ENCODE data around the gene KCNG2.

KCNG2 gene

GRCh38 chr18:79772108-79772864 is 25.5 kb upstream of the KCNG2 start:
- H3K9me3 ChIP-seq (ENCODE audit: insufficient read depth, low read length), result peaks cover 12% of the 10 kb centered on the region
- no peaks in the 10 kb centered on the region for H4K20me1 ChIP-seq (ENCODE audit: insufficient read depth, low read length)
- no peak overlapping the region for H3K9ac ChIP-seq (ENCODE audit: low read length)
- H3K4me2 ChIP-seq (ENCODE audit: low read length), result no peak overlapping the region
- H3K27ac ChIP-seq (ENCODE audit: low read length), result no peak overlapping the region
- no peaks in the 10 kb centered on the region for H3K36me3 ChIP-seq (replicated peaks; ENCODE audit: low read depth, low read length)
- H3K79me2 ChIP-seq (ENCODE audit: low read length), result no peaks in the 10 kb centered on the region
- peaks cover 14% of the 10 kb centered on the region; the same call in 1 of the 2 replicates for H3K27me3 ChIP-seq (ENCODE audit: low read depth, low read length)
- no peaks in the 10 kb centered on the region for H3K4me1 ChIP-seq (ENCODE audit: low read length)
- no peak overlapping the region for H3K4me3 ChIP-seq (ENCODE audit: low read length)
- TF ChIP-seq EZH2phosphoT487 (IDR thresholded peaks at IDR 0.05; ENCODE audit: low read depth) (no peak), CTCF (IDR thresholded peaks at IDR 0.05; ENCODE audit: low read depth, low read length) (no peak)
- H2AFZ ChIP-seq (ENCODE audit: low read depth, low read length), result no peak overlapping the region

- Histone ChIP-seq H3K36me3 (replicated peaks; ENCODE audit: low read depth, low read length) (no peaks in the 10 kb centered on the region), H3K4me3 (ENCODE audit: low read length) (no peak overlapping the region), H3K79me2 (ENCODE audit: low read length) (no peaks in the 10 kb centered on the region), H3K4me1 (ENCODE audit: low read length) (no peaks in the 10 kb centered on the region), H3K4me2 (ENCODE audit: low read length) (no peak overlapping the region), H3K27me3 (ENCODE audit: low read depth, low read length) (peaks cover 20% of the 10 kb centered on the region; the same call in 1 of the 2 replicates), H3K27ac (ENCODE audit: low read length) (no peak overlapping the region), H2AFZ (ENCODE audit: low read depth, low read length) (no peak overlapping the region), H4K20me1 (ENCODE audit: insufficient read depth, low read length) (no peaks in the 10 kb centered on the region), H3K9ac (ENCODE audit: low read length) (no peak overlapping the region), H3K9me3 (ENCODE audit: insufficient read depth, low read length) (peaks cover 6% of the 10 kb centered on the region)
- TF ChIP-seq CTCF (IDR thresholded peaks at IDR 0.05; ENCODE audit: low read depth, low read length) (no peak), EZH2phosphoT487 (IDR thresholded peaks at IDR 0.05; ENCODE audit: low read depth) (no peak)
These were observed 24.7 kb upstream of the KCNG2 start for GRCh38 chr18:79772865-79773696.

GRCh38 chr18:79774111-79774510 is 23.6 kb upstream of the KCNG2 start:
- H3K36me3 ChIP-seq (replicated peaks; ENCODE audit: low read depth, low read length), result no peaks in the 10 kb centered on the region
- no peak overlapping the region for H2AFZ ChIP-seq (ENCODE audit: low read depth, low read length)
- no peak overlapping the region for H3K4me2 ChIP-seq (ENCODE audit: low read length)
- no peak overlapping the region for H3K4me3 ChIP-seq (ENCODE audit: low read length)
- no peaks in the 10 kb centered on the region for H3K4me1 ChIP-seq (ENCODE audit: low read length)
- TF ChIP-seq EZH2phosphoT487 (IDR thresholded peaks at IDR 0.05; ENCODE audit: low read depth), result no peak
- TF ChIP-seq CTCF (IDR thresholded peaks at IDR 0.05; ENCODE audit: low read depth, low read length), result no peak
- H4K20me1 ChIP-seq (ENCODE audit: insufficient read depth, low read length), result no peaks in the 10 kb centered on the region
- peaks cover 21% of the 10 kb centered on the region for H3K27me3 ChIP-seq (ENCODE audit: low read depth, low read length)
- H3K79me2 ChIP-seq (ENCODE audit: low read length), result no peaks in the 10 kb centered on the region
- no peak overlapping the region for H3K9ac ChIP-seq (ENCODE audit: low read length)
- H3K27ac ChIP-seq (ENCODE audit: low read length), result no peak overlapping the region
- H3K9me3 ChIP-seq (ENCODE audit: insufficient read depth, low read length), result no peaks in the 10 kb centered on the region
